Body of pancreas (tissue), 4 donors: ENCODE data around the gene ZFAND2A. TPM values are rescaled to one million over a fixed set of nuclear protein-coding genes. Genes with fewer than 3 reads are reported as not detected.

Source experiments
- ATAC-seq: fragments of 150-250 bp; one replicate; pipeline ENCODE4 v1.9.1; 2016
- DNase-seq, 4 donors: peaks; one replicate each; pipeline ENCODE4 v3.0.0-alpha.2; 2019
- H3K27ac ChIP-seq, 4 donors: fragments of 200-600 bp; sonication (generic); 1 replicate in 3 of 4; 2 replicates in 1 of 4; pipeline versions ENCODE4 v1.5.1 to v1.6.1; 2016 to 2019; ENCODE audit warnings: mild to moderate bottlenecking in 1 of 4, mixed read lengths in 1 of 4, moderate library complexity in 1 of 4
- H3K27me3 ChIP-seq, 2 donors: fragments of 200-600 bp; sonication (generic); one replicate each; pipeline ENCODE4 v1.6.0; 2016; ENCODE audit warnings: mild to moderate bottlenecking in 1 of 2
- H3K36me3 ChIP-seq, 2 donors: fragments of 200-600 bp; sonication (generic); replicated peaks in 1 of 2; 2 replicates each; pipeline ENCODE4 v1.5.1; 2016; ENCODE audit warnings: low read depth in 2 of 2; ENCODE audit not compliant: insufficient read depth in 1 of 2
- H3K4me1 ChIP-seq: fragments of 200-600 bp; sonication (generic); one replicate; pipeline ENCODE4 v1.6.0; 2016
- H3K4me3 ChIP-seq, 2 donors: fragments of 200-600 bp; sonication (generic); 1 replicate in 1 of 2; 2 replicates in 1 of 2; pipeline ENCODE4 v1.5.1; 2016 to 2019
- H3K9me3 ChIP-seq, 3 donors: fragments of 200-600 bp; sonication (generic); 1 replicate in 2 of 3; 2 replicates in 1 of 3; pipeline ENCODE4 v1.5.1; 2016
- CTCF ChIP-seq, 7 experiments: fragments of 450-650 bp in 4 of 7; fragments of 200-600 bp in 3 of 7; sonication (generic) in 3 of 7; IDR thresholded peaks; one replicate each; pipeline ENCODE4 v1.5.1; 2016 to 2019; ENCODE audit warnings: antibody characterized with exemption in 7 of 7
- POLR2A ChIP-seq, 3 donors: fragments of 450-650 bp; IDR thresholded peaks; one replicate each; pipeline ENCODE4 v1.6.1; 2016; ENCODE audit warnings: antibody characterized with exemption in 3 of 3, mild to moderate bottlenecking in 2 of 3
- WGBS, 2 donors: methylation state at CpG; one replicate each; pipeline ENCODE4 v1.1.5; 2017; 5-methylcytosine and 5-hydroxymethylcytosine counted together
- intact Hi-C: fragments of 100-400 bp; cut with DNase I; formaldehyde crosslinking; loops from one replicate; pipeline ENCODE4 v1.15.1; 2023
- total RNA-seq, 2 donors: library from RNA; depleted of rRNA; stranded (reverse); fragments of >200 nt; gene quantifications; one replicate each; pipeline ENCODE4 v1.1.0, GENCODE V29; 2016

ZFAND2A gene
- total RNA-seq, 2 donors from 2014 or later = 15.6 to 17.8 TPM

GRCh38 chr7:1122832-1123501 is 37.0 kb downstream of the ZFAND2A start:
- Histone ChIP-seq H3K4me3 (no peak overlapping the region), H3K27ac (no peak overlapping the region), H3K4me1 (peaks cover 4% of the 10 kb centered on the region), H3K27me3 (no peaks in the 10 kb centered on the region), H3K36me3 (peaks cover 0 to 2% of the 10 kb centered on the region in 2 donors), H3K9me3 (no peaks in the 10 kb centered on the region)
- 77 to 90% methylated on average over 14 to 30 of the region's 31 CpGs for WGBS, 2 donors
- TF ChIP-seq CTCF (IDR thresholded peaks at IDR 0.05) = no peak
- no peak for DNase-seq
- no peak for ATAC-seq
- intact Hi-C loops = no loop called here

- DNase-seq (no peak), ATAC-seq (no peak)
- intact Hi-C loops = no loop called here
- H3K4me3 ChIP-seq = no peak overlapping the region
- H3K9me3 ChIP-seq = no peaks in the 10 kb centered on the region
- no peaks in the 10 kb centered on the region for H3K27me3 ChIP-seq
- H3K36me3 ChIP-seq = peaks cover 0 to 2% of the 10 kb centered on the region in 2 donors
- TF ChIP-seq POLR2A (IDR thresholded peaks at IDR 0.05) (no peak), CTCF (IDR thresholded peaks at IDR 0.05) (no peak)
- peaks cover 4% of the 10 kb centered on the region for H3K4me1 ChIP-seq
- H3K27ac ChIP-seq = no peak overlapping the region
- WGBS, 2 donors = 84 to 100% methylated on average over 4 to 23 of the region's 28 CpGs
These were observed 37.8 kb downstream of the ZFAND2A start for GRCh38 chr7:1121886-1122831.

- peaks cover 4% of the 10 kb centered on the region for H3K4me1 ChIP-seq
- WGBS, 2 donors = 84 to 92% methylated on average over 6 to 13 of the region's 14 CpGs
- H3K36me3 ChIP-seq = no peaks in the 10 kb centered on the region
- no peak overlapping the region for H3K4me3 ChIP-seq
- ATAC-seq (no peak), DNase-seq (no peak)
- TF ChIP-seq CTCF (IDR thresholded peaks at IDR 0.05) (no peak), POLR2A (IDR thresholded peaks at IDR 0.05) (no peak)
- no peaks in the 10 kb centered on the region for H3K27me3 ChIP-seq
- H3K9me3 ChIP-seq = no peaks in the 10 kb centered on the region
- H3K27ac ChIP-seq = no peak overlapping the region
- intact Hi-C loops = no loop called here
These were observed 38.5 kb downstream of the ZFAND2A start for GRCh38 chr7:1121476-1121875.

GRCh38 chr7:1120791-1121190 is 39.2 kb downstream of the ZFAND2A start:
- Histone ChIP-seq H3K4me1 (peaks cover 4% of the 10 kb centered on the region), H3K36me3 (no peaks in the 10 kb centered on the region), H3K27ac (no peak overlapping the region), H3K27me3 (no peaks in the 10 kb centered on the region), H3K9me3 (no peaks in the 10 kb centered on the region), H3K4me3 (no peak overlapping the region)
- WGBS, 2 donors = 91 to 93% methylated on average over 22 of the region's 22 CpGs
- DNase-seq = no peak
- ATAC-seq = no peak
- TF ChIP-seq POLR2A (IDR thresholded peaks at IDR 0.05) (no peak), CTCF (IDR thresholded peaks at IDR 0.05) (no peak)
- intact Hi-C loops = no loop called here
